Stimulated activated naive B cell treated with anti-CD40 and anti-IgM and Interleukin-4, amounts not matched to agents 10 μg/mL and 1 μg/mL and 100 μg/mL, for 72 hours (primary cell): ENCODE measurements around the gene NFATC1.

ENCODE experiments used
- ATAC-seq, 2 donors: fragments of 150-1000 bp; cut with Tn5 transposase; replicated peaks; 2 replicates each; pipeline ENCODE4 v1.10.0; 2021; ENCODE audit warnings: moderate library complexity in 1 of 2
- DNase-seq: peaks from one replicate; pipeline ENCODE4 v3.0.0; 2021
- H3K27ac Mint-ChIP-seq: one replicate; pipeline ENCODE4 v1.8.0; 2022; ENCODE audit warnings: mild to moderate bottlenecking, mixed read lengths
- H3K27me3 Mint-ChIP-seq, 2 donors: one replicate each; pipeline ENCODE4 v1.8.0; 2022; ENCODE audit warnings: mixed read lengths in 2 of 2
- H3K36me3 Mint-ChIP-seq, 2 donors: one replicate each; pipeline ENCODE4 v1.8.0; 2022; ENCODE audit warnings: mixed read lengths in 2 of 2, mild to moderate bottlenecking in 1 of 2
- H3K4me1 Mint-ChIP-seq, 2 donors: one replicate each; pipeline ENCODE4 v1.8.0; 2022; ENCODE audit warnings: mixed read lengths in 2 of 2, mild to moderate bottlenecking in 1 of 2
- H3K4me3 Mint-ChIP-seq, 2 donors: one replicate each; pipeline ENCODE4 v1.8.0; 2022; ENCODE audit warnings: mild to moderate bottlenecking in 2 of 2, mixed read lengths in 2 of 2, moderate library complexity in 1 of 2
- H3K9me3 Mint-ChIP-seq, 2 donors: one replicate each; pipeline ENCODE4 v1.8.0; 2022; ENCODE audit warnings: mixed read lengths in 2 of 2, mild to moderate bottlenecking in 1 of 2

NFATC1 gene

GRCh38 chr18:79423211-79424007 lies 27.7 kb downstream of the NFATC1 start:
- Mint-ChIP-seq H3K9me3 (no peaks in the 10 kb centered on the region), H3K27ac (peak overlapping the region; percentile 67), H3K27me3 (no peaks in the 10 kb centered on the region), H3K36me3 (peaks cover 46 to 51% of the 10 kb centered on the region in 2 donors), H3K4me1 (peaks cover 33 to 60% of the 10 kb centered on the region in 2 donors), H3K4me3 (no peak overlapping the region)
- DNase-seq (no peak), ATAC-seq (no peak)

- H3K36me3 Mint-ChIP-seq = peaks cover 46 to 53% of the 10 kb centered on the region in 2 donors
- peaks cover 33 to 67% of the 10 kb centered on the region in 2 donors for H3K4me1 Mint-ChIP-seq
These were observed 28.4 kb downstream of the NFATC1 start for GRCh38 chr18:79424008-79424565.

GRCh38 chr18:79424880-79425568 lies 29.3 kb downstream of the NFATC1 start:
- DNase-seq (no peak), ATAC-seq (no peak)
- Mint-ChIP-seq H3K27ac (peak overlapping the region; percentile 83), H3K9me3 (no peaks in the 10 kb centered on the region), H3K4me3 (peak overlapping the region; percentile 5 to 21), H3K4me1 (peaks cover 36 to 76% of the 10 kb centered on the region in 2 donors), H3K27me3 (no peaks in the 10 kb centered on the region), H3K36me3 (peaks cover 45 to 56% of the 10 kb centered on the region in 2 donors)

More at GRCh38 chr18:79424008-79424565, 28.4 kb downstream of the NFATC1 start:
- peak overlapping the region; percentile 83 for H3K27ac Mint-ChIP-seq
- H3K4me3 Mint-ChIP-seq = no peak overlapping the region
- no peak for DNase-seq
- no peaks in the 10 kb centered on the region for H3K27me3 Mint-ChIP-seq
- no peak for ATAC-seq
- no peaks in the 10 kb centered on the region for H3K9me3 Mint-ChIP-seq

- Mint-ChIP-seq H3K27ac (peak overlapping the region; percentile 83), H3K27me3 (no peaks in the 10 kb centered on the region), H3K36me3 (peaks cover 40 to 51% of the 10 kb centered on the region in 2 donors), H3K9me3 (no peaks in the 10 kb centered on the region), H3K4me3 (no peak overlapping the region), H3K4me1 (peaks cover 31 to 76% of the 10 kb centered on the region in 2 donors)
- DNase-seq = no peak
- ATAC-seq = no peak
These were observed 29.8 kb downstream of the NFATC1 start for GRCh38 chr18:79425569-79425886.

GRCh38 chr18:79426376-79427300 lies 30.9 kb downstream of the NFATC1 start:
- Mint-ChIP-seq H3K9me3 (no peaks in the 10 kb centered on the region), H3K27me3 (no peaks in the 10 kb centered on the region), H3K4me1 (peaks cover 33 to 81% of the 10 kb centered on the region in 2 donors), H3K36me3 (peaks cover 39 to 50% of the 10 kb centered on the region in 2 donors), H3K4me3 (no peak overlapping the region), H3K27ac (peak overlapping the region; percentile 83)
- ATAC-seq (no peak), DNase-seq (no peak)

GRCh38 chr18:79427368-79428225 lies 31.9 kb downstream of the NFATC1 start:
- Mint-ChIP-seq H3K27me3 (no peaks in the 10 kb centered on the region), H3K27ac (peak overlapping the region; percentile 83), H3K4me3 (no peak overlapping the region), H3K4me1 (peaks cover 31 to 82% of the 10 kb centered on the region in 2 donors), H3K9me3 (no peaks in the 10 kb centered on the region), H3K36me3 (peaks cover 42 to 53% of the 10 kb centered on the region in 2 donors)
- DNase-seq (no peak), ATAC-seq (no peak)

GRCh38 chr18:79428287-79428686 lies 32.6 kb downstream of the NFATC1 start:
- DNase-seq (no peak), ATAC-seq (no peak)
- H3K4me3 Mint-ChIP-seq = no peak overlapping the region
- no peaks in the 10 kb centered on the region for H3K9me3 Mint-ChIP-seq
- H3K4me1 Mint-ChIP-seq = peaks cover 35 to 81% of the 10 kb centered on the region in 2 donors
- peaks cover 42 to 58% of the 10 kb centered on the region in 2 donors for H3K36me3 Mint-ChIP-seq
- no peak overlapping the region for H3K27ac Mint-ChIP-seq
- no peaks in the 10 kb centered on the region for H3K27me3 Mint-ChIP-seq

- ATAC-seq = no peak
- Mint-ChIP-seq H3K27me3 (no peaks in the 10 kb centered on the region), H3K27ac (no peak overlapping the region), H3K4me3 (no peak overlapping the region), H3K4me1 (peaks cover 35 to 79% of the 10 kb centered on the region in 2 donors), H3K9me3 (no peaks in the 10 kb centered on the region), H3K36me3 (peaks cover 43 to 58% of the 10 kb centered on the region in 2 donors)
- no peak for DNase-seq
These were observed 33.7 kb downstream of the NFATC1 start for GRCh38 chr18:79429381-79429780.

- Mint-ChIP-seq H3K9me3 (no peaks in the 10 kb centered on the region), H3K4me1 (peaks cover 32 to 79% of the 10 kb centered on the region in 2 donors), H3K36me3 (peaks cover 43 to 58% of the 10 kb centered on the region in 2 donors), H3K27me3 (no peaks in the 10 kb centered on the region), H3K4me3 (no peak overlapping the region), H3K27ac (no peak overlapping the region)
- ATAC-seq (no peak), DNase-seq (no peak)
These were observed 34.1 kb downstream of the NFATC1 start for GRCh38 chr18:79429785-79430281.

- H3K9me3 Mint-ChIP-seq = peaks cover 0 to 2% of the 10 kb centered on the region in 2 donors
- no peak for ATAC-seq
- H3K36me3 Mint-ChIP-seq = peaks cover 58 to 64% of the 10 kb centered on the region in 2 donors
- peak overlapping the region; percentile 78 for H3K27ac Mint-ChIP-seq
- H3K4me1 Mint-ChIP-seq = peaks cover 35 to 72% of the 10 kb centered on the region in 2 donors
- DNase-seq = no peak
- no peaks in the 10 kb centered on the region for H3K27me3 Mint-ChIP-seq
- H3K4me3 Mint-ChIP-seq = peak overlapping the region in 1 of 2 donors; percentile 29
These were observed 36.8 kb downstream of the NFATC1 start for GRCh38 chr18:79432376-79433120.

- Mint-ChIP-seq H3K27me3 (no peaks in the 10 kb centered on the region), H3K27ac (no peak overlapping the region), H3K36me3 (peaks cover 64 to 69% of the 10 kb centered on the region in 2 donors), H3K4me1 (peaks cover 41 to 72% of the 10 kb centered on the region in 2 donors), H3K4me3 (no peak overlapping the region), H3K9me3 (peaks cover 0 to 2% of the 10 kb centered on the region in 2 donors)
- DNase-seq = no peak
- ATAC-seq = no peak
These were observed 37.7 kb downstream of the NFATC1 start for GRCh38 chr18:79433431-79433830.

- peaks cover 66% of the 10 kb centered on the region in 2 donors for H3K36me3 Mint-ChIP-seq
- H3K4me3 Mint-ChIP-seq = peak overlapping the region; percentile 51 to 55
- peaks cover 0 to 2% of the 10 kb centered on the region in 2 donors for H3K9me3 Mint-ChIP-seq
- no peaks in the 10 kb centered on the region for H3K27me3 Mint-ChIP-seq
- H3K4me1 Mint-ChIP-seq = peaks cover 44 to 71% of the 10 kb centered on the region in 2 donors
- peak overlapping the region; percentile 96 for H3K27ac Mint-ChIP-seq
- ATAC-seq = no peak
- no peak for DNase-seq
These were observed 39.1 kb downstream of the NFATC1 start for GRCh38 chr18:79434607-79435401.
